Skeletal muscle tissue (tissue), 4 donors: ENCODE measurements around the gene CALR3. TPM values are rescaled to one million over a fixed set of nuclear protein-coding genes. Genes with fewer than 3 reads are reported as not detected.
"Not testable (repeated sequence)": the region's sequence is repeated elsewhere in the genome, so short reads cannot be mapped to it uniquely, and the experiment has no call there.

Experiments used
- H3K27ac ChIP-seq: one replicate; pipeline ENCODE4 v1.7.0; 2013; ENCODE audit warnings: mild to moderate bottlenecking, low read depth, low read length, inconsistent platforms
- H3K27me3 ChIP-seq, 3 donors: one replicate each; pipeline ENCODE4 v1.7.0; 2013; ENCODE audit warnings: low read length in 3 of 3; ENCODE audit not compliant: control insufficient read depth in 3 of 3, insufficient read depth in 3 of 3
- H3K36me3 ChIP-seq, 3 donors: one replicate each; pipeline ENCODE4 v1.7.0; 2013; ENCODE audit warnings: low read length in 3 of 3; ENCODE audit not compliant: control insufficient read depth in 3 of 3, insufficient read depth in 3 of 3
- H3K4me1 ChIP-seq, 3 donors: one replicate each; pipeline ENCODE4 v1.7.0; 2013; ENCODE audit warnings: low read length in 3 of 3, mild to moderate bottlenecking in 3 of 3; ENCODE audit not compliant: control insufficient read depth in 3 of 3, insufficient read depth in 3 of 3
- H3K4me3 ChIP-seq, 3 donors: one replicate each; pipeline ENCODE4 v1.7.0; 2013; ENCODE audit warnings: low read length in 3 of 3
- H3K9ac ChIP-seq, 3 donors: one replicate each; pipeline ENCODE4 v1.7.0; 2013; ENCODE audit warnings: low read length in 3 of 3, mild to moderate bottlenecking in 3 of 3, moderate library complexity in 2 of 3, low read depth in 1 of 3
- H3K9me3 ChIP-seq, 3 donors: one replicate each; pipeline ENCODE4 v1.7.0; 2013; ENCODE audit warnings: low read length in 3 of 3; ENCODE audit not compliant: control insufficient read depth in 3 of 3
- total RNA-seq: library from RNA; depleted of rRNA; stranded (reverse); fragments of >200 nt; gene quantifications from one replicate; pipeline ENCODE4 v1.2.3, GENCODE V29; 2014
- donor health status: Osteomylitis.

Gene CALR3
- total RNA-seq, 1 donor from 2014 or later: under 0.01 TPM

GRCh38 chr19:16497837-16498236 lies 1.9 kb upstream of the CALR3 start:
- H3K9me3 ChIP-seq: no peaks in the 10 kb centered on the region
- H3K9ac ChIP-seq: no peak overlapping the region
- H3K27ac ChIP-seq: no peak overlapping the region
- H3K4me3 ChIP-seq: no peak overlapping the region
- H3K27me3 ChIP-seq: no peaks in the 10 kb centered on the region
- H3K4me1 ChIP-seq: peaks cover 3 to 11% (median 6%) of the 10 kb centered on the region in 3 donors
- H3K36me3 ChIP-seq: peaks cover under 1 to 13% (median 2%) of the 10 kb centered on the region in 3 donors

- Histone ChIP-seq H3K4me3 (peak overlapping the region; percentile 82 to 92 (median 82)), H3K27ac (peak overlapping the region; percentile 83), H3K27me3 (no peaks in the 10 kb centered on the region), H3K9ac (peak overlapping the region; percentile 45 to 85 (median 74)), H3K4me1 (peaks cover 3 to 11% (median 6%) of the 10 kb centered on the region in 3 donors), H3K36me3 (peaks cover 0 to 8% (median 2%) of the 10 kb centered on the region in 3 donors), H3K9me3 (no peaks in the 10 kb centered on the region)
Observed at GRCh38 chr19:16497042-16497441, 1.1 kb upstream of the CALR3 start.

GRCh38 chr19:16496613-16496983 lies 631 bp upstream of the CALR3 start:
- no peaks in the 10 kb centered on the region for H3K9me3 ChIP-seq
- H3K9ac ChIP-seq: peak overlapping the region; percentile 74 to 88 (median 85)
- peaks cover 0 to 8% (median 2%) of the 10 kb centered on the region in 3 donors for H3K36me3 ChIP-seq
- H3K4me1 ChIP-seq: peaks cover 3 to 11% (median 6%) of the 10 kb centered on the region in 3 donors
- H3K4me3 ChIP-seq: peak overlapping the region; percentile 82 to 92 (median 82)
- H3K27ac ChIP-seq: peak overlapping the region; percentile 83
- H3K27me3 ChIP-seq: no peaks in the 10 kb centered on the region

GRCh38 chr19:16486476-16486875 lies 9.5 kb downstream of the CALR3 start:
- not testable (repeated sequence) for H3K4me3 ChIP-seq, H3K27me3 ChIP-seq, H3K36me3 ChIP-seq, H3K27ac ChIP-seq, H3K4me1 ChIP-seq, H3K9ac ChIP-seq, H3K9me3 ChIP-seq

- Histone ChIP-seq H3K4me3 (no peak overlapping the region), H3K27ac (no peak overlapping the region), H3K9me3 (no peaks in the 10 kb centered on the region), H3K36me3 (no peaks in the 10 kb centered on the region), H3K27me3 (no peaks in the 10 kb centered on the region), H3K4me1 (no peaks in the 10 kb centered on the region), H3K9ac (no peak overlapping the region)
Observed at GRCh38 chr19:16482745-16483144, 13.2 kb downstream of the CALR3 start.

GRCh38 chr19:16477311-16477710 lies 18.7 kb downstream of the CALR3 start:
- H3K9me3 ChIP-seq: no peaks in the 10 kb centered on the region
- H3K36me3 ChIP-seq: no peaks in the 10 kb centered on the region
- H3K27ac ChIP-seq: no peak overlapping the region
- no peak overlapping the region for H3K9ac ChIP-seq
- H3K4me3 ChIP-seq: no peak overlapping the region
- H3K27me3 ChIP-seq: no peaks in the 10 kb centered on the region
- H3K4me1 ChIP-seq: peaks cover 0 to 6% (median under 1%) of the 10 kb centered on the region in 3 donors

GRCh38 chr19:16476401-16476800 lies 19.6 kb downstream of the CALR3 start:
- H3K36me3 ChIP-seq: no peaks in the 10 kb centered on the region

GRCh38 chr19:16473875-16474392 lies 22.0 kb downstream of the CALR3 start:
- Histone ChIP-seq H3K27me3 (no peaks in the 10 kb centered on the region), H3K27ac (no peak overlapping the region), H3K9me3 (no peaks in the 10 kb centered on the region), H3K9ac (no peak overlapping the region), H3K36me3 (no peaks in the 10 kb centered on the region), H3K4me1 (peaks cover 20 to 29% (median 26%) of the 10 kb centered on the region in 3 donors), H3K4me3 (no peak overlapping the region)

More at GRCh38 chr19:16476401-16476800, 19.6 kb downstream of the CALR3 start:
- Histone ChIP-seq H3K4me1 (peaks cover 0 to 9% (median 3%) of the 10 kb centered on the region in 3 donors), H3K4me3 (no peak overlapping the region), H3K27me3 (no peaks in the 10 kb centered on the region), H3K9me3 (no peaks in the 10 kb centered on the region), H3K9ac (no peak overlapping the region), H3K27ac (no peak overlapping the region)

- Histone ChIP-seq H3K36me3 (no peaks in the 10 kb centered on the region), H3K27me3 (no peaks in the 10 kb centered on the region), H3K4me3 (no peak overlapping the region), H3K27ac (no peak overlapping the region), H3K9me3 (no peaks in the 10 kb centered on the region), H3K9ac (no peak overlapping the region), H3K4me1 (peaks cover 28 to 39% (median 35%) of the 10 kb centered on the region in 3 donors)
Observed at GRCh38 chr19:16472992-16473391, 23.0 kb downstream of the CALR3 start.

GRCh38 chr19:16472559-16472899 lies 23.4 kb downstream of the CALR3 start:
- peak overlapping the region; percentile 92 for H3K27ac ChIP-seq
- not testable (repeated sequence) for H3K36me3 ChIP-seq, H3K27me3 ChIP-seq, H3K9me3 ChIP-seq
- peak overlapping the region; percentile 79 to 96 (median 82) for H3K9ac ChIP-seq
- peak overlapping the region; percentile 83 to 90 (median 85) for H3K4me3 ChIP-seq
- H3K4me1 ChIP-seq: peaks cover 33 to 43% (median 40%) of the 10 kb centered on the region in 3 donors
